ENCODE data around the gene ALCAM.
"Not testable (repeated sequence)": the region's sequence is repeated elsewhere in the genome, so short reads cannot be mapped to it uniquely, and the experiment has no call there.

Gene ALCAM

GRCh38 chr3:105598042-105598796, 231.5 kb downstream of the ALCAM start:
- DNase-seq (ENCODE audit: low spot score): no peak

DNA sequence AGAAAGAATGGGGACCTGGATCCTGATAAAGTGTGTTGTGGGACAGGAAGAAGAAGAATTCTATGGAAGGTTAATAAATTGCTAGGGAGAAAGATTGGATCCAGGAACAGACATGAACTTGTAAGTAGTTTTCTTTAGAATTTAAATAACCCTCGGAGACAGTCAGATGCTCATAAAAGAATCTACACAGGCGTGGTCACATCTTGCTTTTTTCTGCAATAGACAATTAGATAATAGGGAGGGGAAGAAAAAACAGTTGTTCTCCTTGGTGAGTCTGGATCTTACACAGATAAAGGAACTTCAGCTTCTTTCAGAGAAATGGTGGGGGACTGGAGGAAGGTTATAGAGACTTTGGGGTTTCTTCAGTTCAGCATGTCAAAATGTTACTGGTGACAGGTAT, 232.6 kb downstream of the ALCAM start:
- no peak for DNase-seq (ENCODE audit: low spot score)

- not testable (repeated sequence) for DNase-seq (ENCODE audit: low spot score)
Measured at GRCh38 chr3:105601756-105602155, 235.0 kb downstream of the ALCAM start.

DNA sequence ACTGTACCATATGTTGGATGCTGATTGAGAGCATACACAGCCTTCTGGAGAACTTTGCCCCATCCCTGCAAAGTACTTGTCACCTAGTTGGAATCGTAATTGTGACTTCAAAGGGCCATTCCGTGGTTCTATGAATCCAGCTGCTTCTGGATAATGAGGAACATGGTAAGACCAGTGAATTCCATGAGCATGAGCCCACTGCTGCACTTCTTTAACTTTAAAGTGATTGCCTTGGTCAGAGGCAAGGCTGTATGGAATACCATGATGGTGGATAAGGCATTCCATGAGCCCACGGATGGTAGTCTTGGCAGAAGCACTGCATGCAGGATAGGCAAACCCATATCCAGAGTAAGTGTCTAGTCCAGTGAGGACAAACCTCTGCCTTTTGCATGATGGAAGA, 235.6 kb downstream of the ALCAM start:
- DNase-seq (ENCODE audit: low spot score): not testable (repeated sequence)

- not testable (repeated sequence) for DNase-seq (ENCODE audit: low spot score)
Measured at GRCh38 chr3:105603516-105603915, 236.8 kb downstream of the ALCAM start.

- DNase-seq (ENCODE audit: low spot score): no peak
Measured at GRCh38 chr3:105606016-105606415, 239.3 kb downstream of the ALCAM start.

GRCh38 chr3:105608623-105609022, 241.9 kb downstream of the ALCAM start:
- no peak for DNase-seq (ENCODE audit: low spot score)

DNA sequence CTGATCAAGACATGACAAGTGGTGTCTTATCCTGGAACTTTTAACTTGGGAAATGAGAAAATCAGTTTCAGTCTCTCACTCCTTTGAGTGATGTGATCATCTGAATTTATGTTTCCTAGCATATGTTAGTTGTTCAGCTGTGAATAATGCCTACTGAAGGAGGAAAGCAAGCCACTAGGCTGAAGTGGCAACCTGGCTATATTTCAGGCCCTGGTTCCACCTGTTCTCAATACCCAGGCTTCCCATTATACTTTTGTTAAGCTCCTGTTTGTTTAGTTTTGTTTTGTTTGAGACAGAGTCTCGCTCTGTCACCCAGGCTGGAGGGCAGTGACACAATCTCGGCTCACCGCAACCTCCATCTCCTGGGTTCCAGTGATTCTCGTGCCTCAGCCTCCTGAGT, 243.8 kb downstream of the ALCAM start:
- no peak for DNase-seq (ENCODE audit: low spot score)

DNA sequence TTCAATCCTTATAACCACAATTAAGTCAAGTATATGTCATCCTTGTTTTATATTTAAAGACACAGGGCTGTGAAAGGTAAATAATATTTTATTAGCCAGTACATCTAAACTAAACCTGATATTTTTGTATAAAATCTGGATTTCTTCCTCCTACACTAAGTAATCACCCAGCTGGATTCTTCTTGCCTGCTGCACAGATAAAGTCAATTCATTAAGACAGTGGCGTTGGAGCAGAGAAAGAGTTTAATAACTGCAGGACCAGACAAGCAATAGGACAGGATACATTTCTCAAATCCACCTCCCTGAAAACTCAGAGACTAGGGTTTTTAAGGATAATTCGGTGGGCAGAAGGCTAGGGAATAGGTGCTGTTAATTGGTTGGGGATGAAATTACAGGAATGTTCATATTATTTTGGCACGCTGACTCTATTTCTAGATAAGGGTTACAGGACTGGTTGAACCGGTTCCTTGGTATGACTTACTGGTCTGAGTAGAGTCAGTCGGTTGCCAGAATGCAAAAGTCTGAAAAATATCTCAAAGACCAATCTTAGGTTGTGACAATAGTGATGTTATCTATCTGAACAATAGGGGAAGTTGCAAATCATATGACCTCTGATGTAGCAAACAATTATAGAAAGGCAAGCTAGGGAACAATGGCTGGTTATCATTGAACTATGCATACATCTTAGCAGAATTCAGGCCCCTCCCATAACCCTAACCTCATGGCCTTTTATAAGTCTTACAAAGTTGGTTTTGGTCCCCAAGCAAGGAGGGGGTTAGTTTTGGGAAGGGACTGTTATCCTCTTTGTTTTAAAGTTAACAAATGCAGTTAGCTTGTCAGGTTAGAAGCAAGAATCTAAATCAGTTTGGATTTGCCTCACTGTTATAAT, 244.8 kb downstream of the ALCAM start:
- DNase-seq (ENCODE audit: low spot score): no peak

DNA sequence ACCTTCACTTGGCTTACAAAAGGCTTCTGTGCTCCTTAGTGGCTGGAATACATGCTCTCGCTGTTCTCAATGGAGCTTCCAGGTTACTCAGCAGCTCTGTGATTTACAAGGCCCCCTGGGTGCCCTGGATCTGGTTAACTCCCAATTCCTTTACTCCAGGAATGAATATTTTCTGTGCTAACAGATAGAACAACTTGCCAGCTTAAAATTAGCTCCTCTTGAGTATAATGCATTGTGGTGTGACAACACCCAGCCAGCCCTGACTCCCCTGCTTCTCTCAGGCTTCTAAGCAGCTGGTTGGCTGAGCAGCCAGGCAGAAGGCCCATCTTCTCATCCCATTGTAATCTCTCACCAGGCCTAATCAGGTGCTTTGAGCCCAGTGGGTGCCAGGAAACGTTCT, 246.4 kb downstream of the ALCAM start:
- DNase-seq (ENCODE audit: low spot score): no peak

- no peak for DNase-seq (ENCODE audit: low spot score)
Measured at GRCh38 chr3:105614288-105615030, 247.8 kb downstream of the ALCAM start.

DNA sequence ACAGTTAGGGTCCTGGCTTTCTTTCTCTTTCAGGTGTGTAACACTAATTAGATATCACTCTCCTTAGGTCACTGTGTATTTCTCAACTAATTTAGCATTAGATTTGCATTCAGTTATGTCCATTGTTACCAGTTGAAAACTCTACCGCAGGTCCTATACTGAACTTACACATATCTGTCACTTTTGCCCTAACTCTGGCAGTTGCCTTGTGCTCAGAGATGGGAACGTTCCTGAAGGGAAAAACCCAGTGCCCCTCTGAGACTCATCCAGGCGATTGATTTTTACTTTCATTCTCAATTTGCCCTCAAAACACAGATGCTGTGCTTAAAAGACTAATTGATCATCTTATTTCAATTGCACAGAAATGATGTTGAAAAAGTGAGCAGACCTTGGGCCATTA, 249.1 kb downstream of the ALCAM start:
- DNase-seq (ENCODE audit: low spot score): no peak

DNA sequence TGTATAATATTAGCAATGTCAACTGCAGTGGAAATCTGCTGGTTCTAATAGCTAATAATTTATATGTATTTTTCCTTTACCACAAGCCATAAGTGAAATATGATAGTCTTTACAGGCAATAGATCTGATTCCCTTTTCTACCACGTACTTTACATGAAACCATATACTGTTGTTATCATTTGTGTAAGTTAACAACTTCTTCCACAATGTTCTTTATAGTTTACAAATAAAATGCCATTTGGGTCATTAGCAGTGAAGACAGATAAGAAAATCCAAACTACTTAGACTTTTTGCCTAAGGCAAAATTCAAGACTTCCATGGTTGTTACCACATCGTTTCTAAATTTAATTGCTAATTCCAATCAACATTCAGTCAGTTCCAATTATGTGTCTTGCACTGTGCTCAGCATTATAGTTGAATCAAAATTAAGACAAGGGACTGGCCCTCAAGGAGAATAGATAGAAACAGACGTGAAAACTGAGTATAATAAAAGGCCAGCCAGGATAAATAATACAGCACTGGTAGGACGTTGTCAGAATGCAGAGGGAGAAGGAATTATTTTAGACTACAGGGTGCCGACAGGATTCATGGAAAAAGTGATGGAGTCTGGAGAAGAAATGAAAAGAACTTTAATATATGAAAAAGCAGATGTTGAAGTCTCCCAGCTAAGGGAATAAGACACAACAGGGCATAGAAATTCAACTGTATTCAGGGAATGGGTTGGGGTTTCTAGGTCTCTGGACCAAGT, 249.8 kb downstream of the ALCAM start:
- DNase-seq (ENCODE audit: low spot score): no peak

- no peak for DNase-seq (ENCODE audit: low spot score)
Measured at GRCh38 chr3:105618556-105618955, 251.8 kb downstream of the ALCAM start.

DNA sequence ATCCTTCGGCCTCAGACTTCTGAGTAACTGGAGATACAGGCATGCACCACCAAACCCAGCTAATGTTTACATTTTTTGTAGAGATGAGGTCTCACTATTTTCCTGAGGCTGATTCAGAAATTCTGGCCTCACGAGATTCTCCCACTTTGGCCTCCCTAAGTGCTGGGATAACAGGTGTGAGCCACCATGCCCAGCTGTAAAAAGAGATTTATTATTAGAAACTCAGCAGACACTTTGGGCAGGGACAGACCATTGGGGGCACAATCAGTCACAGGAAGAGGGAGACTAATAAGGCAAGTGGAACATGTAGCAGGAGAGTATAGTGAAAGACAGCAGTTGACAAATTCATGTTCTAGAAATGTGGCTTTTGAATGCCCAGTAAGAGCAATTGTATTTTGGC, 252.9 kb downstream of the ALCAM start:
- DNase-seq (ENCODE audit: low spot score): no peak

DNA sequence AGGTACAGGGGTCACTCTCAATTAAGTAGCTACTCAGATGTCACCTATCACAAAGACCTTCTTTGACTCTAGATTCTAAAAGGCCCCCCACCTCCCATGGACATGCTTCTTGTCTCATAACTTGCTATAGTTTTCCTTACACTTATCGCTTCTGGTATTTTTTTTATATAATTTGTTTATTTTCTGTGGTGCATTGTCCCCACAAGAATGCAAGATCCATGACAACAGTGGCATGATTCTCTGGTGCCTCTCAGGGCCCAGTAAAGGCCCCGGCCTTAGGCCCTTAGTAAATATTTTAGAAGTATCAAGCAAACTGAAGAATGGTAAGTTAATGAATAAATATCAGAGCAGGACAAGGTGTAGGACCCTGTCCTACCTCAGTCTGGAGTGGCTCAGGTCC, 253.5 kb downstream of the ALCAM start:
- no peak for DNase-seq (ENCODE audit: low spot score)

DNA sequence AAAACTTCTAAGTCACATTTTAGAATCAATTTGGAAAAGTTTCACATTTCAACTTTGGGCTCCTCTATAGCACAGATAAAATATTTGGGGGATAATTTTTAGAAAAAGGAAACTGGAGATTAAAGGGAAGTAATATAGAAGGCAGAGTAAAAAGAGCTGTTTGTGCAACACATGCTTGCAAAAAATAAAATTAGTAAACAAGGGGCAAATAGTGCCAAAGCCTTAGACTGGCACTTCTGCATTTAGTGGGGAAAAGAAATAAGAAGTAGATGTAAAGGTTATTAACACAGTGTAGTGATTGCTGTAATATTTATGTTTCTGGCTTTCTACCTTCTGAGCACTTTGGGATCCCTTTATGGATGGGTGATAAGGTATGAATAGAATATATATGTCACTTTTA, 255.5 kb downstream of the ALCAM start:
- DNase-seq (ENCODE audit: low spot score): no peak

Measured in left forelimb (tissue), 1 donor.